Measurements from ENCODE around the gene HAND2.

- TF ChIP-seq CTCF (IDR thresholded peaks at IDR 0.05; ENCODE audit: insufficient read depth, low read length, poor library complexity, severe bottlenecking): no peak
- TF ChIP-seq EZH2phosphoT487 (conservative IDR thresholded peaks at IDR 0.05; ENCODE audit: low read length): no peak
Observed at GRCh38 chr4:173506597-173507211, 23.3 kb downstream of the HAND2 start.

All from SU-DHL-6 (cell line).